ENCODE measurements around the gene REG4. TPM values are rescaled to one million over a fixed set of nuclear protein-coding genes. Genes with fewer than 3 reads are reported as not detected.

Gene REG4
- polyA plus RNA-seq, 3 donors = not detected

DNA sequence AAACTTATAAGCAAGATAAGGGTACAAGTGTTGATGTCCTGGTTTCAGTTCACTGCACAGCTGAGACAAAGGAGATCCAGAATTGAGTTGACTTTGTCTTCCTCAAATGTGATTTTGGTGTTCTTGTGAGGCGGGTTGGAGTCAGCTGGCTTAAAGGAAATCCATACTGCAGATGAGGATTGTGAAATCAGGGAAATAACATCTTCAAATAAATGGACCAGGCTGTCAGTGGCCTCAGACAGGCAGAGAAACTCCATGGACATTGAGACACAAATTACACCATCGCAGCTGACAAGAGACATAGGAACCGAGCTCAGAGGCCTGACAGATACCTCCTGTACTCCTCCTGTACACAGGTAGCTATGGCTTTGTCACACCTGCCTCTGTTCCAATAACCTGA is 27.0 kb upstream of the REG4 start:
- Histone ChIP-seq H3K27ac (ENCODE audit: low read depth in 1 of 2, low read length in 2 of 2) (no peak overlapping the region), H4K20me1 (ENCODE audit: insufficient read depth, low read length) (no peaks in the 10 kb centered on the region), H3K27me3 (ENCODE audit: control insufficient read depth in 2 of 2, insufficient read depth in 2 of 2, low read length in 2 of 2) (no peaks in the 10 kb centered on the region), H3K9ac (ENCODE audit: insufficient read depth, low read length, poor library complexity, severe bottlenecking) (no peak overlapping the region), H3K9me3 (replicated peaks in 1 of 2; ENCODE audit: control insufficient read depth in 1 of 2, insufficient read depth in 1 of 2, low read length in 2 of 2) (no peaks in the 10 kb centered on the region), H3K4me1 (ENCODE audit: control insufficient read depth in 1 of 2, insufficient read depth in 2 of 2, low read length in 2 of 2) (no peaks in the 10 kb centered on the region), H3K79me2 (ENCODE audit: insufficient read depth, low read length) (no peaks in the 10 kb centered on the region), H3K36me3 (replicated peaks in 1 of 2; ENCODE audit: control insufficient read depth in 1 of 2, insufficient read depth in 2 of 2, low read length in 2 of 2) (no peaks in the 10 kb centered on the region), H3K4me2 (replicated peaks; ENCODE audit: extremely low read depth, low read length, poor library complexity, severe bottlenecking) (no peak overlapping the region), H2AFZ (ENCODE audit: insufficient read depth, low read depth, low read length, poor library complexity, severe bottlenecking) (no peak overlapping the region), H3K4me3 (replicated peaks in 1 of 3; ENCODE audit: low read depth in 2 of 3, low read length in 3 of 3) (no peak overlapping the region)
- no peaks in the 10 kb centered on the region for H3K9me3 Mint-ChIP-seq
- H3K4me3 Mint-ChIP-seq = no peak overlapping the region
- peaks cover 14% of the 10 kb centered on the region for H3K4me1 Mint-ChIP-seq
- intact Hi-C loops (cut with micrococcal nuclease) = loop anchor here in 1 of 2 donors (5.0 kb wide), 1 partner anchor 51 kb away; no protein-coding TSS in a partner anchor
- WGBS (ENCODE audit: insufficient coverage) = 37% methylated on average over 3 of the region's 3 CpGs
- no peaks in the 10 kb centered on the region for H3K36me3 Mint-ChIP-seq
- H3K27ac Mint-ChIP-seq = no peak overlapping the region
- no peak for TF ChIP-seq CTCF (IDR thresholded peaks at IDR 0.05)
- H3K27me3 Mint-ChIP-seq (ENCODE audit: low read depth in 3 of 3) = peaks cover 0 to 2% (median 2%) of the 10 kb centered on the region in 3 donors
- peak in 2 of 3 donors; percentile 1 to 69 for DNase-seq

- H4K20me1 ChIP-seq (ENCODE audit: insufficient read depth, low read length) = no peaks in the 10 kb centered on the region
- TF ChIP-seq CTCF (IDR thresholded peaks at IDR 0.05) = no peak
These were observed 23.7 kb upstream of the REG4 start for GRCh38 chr1:119834990-119835389.

More at GRCh38 chr1:119834990-119835389, 23.7 kb upstream of the REG4 start:
- no peaks in the 10 kb centered on the region for H3K4me1 ChIP-seq (ENCODE audit: control insufficient read depth in 1 of 2, insufficient read depth in 2 of 2, low read length in 2 of 2)
- peaks cover 0 to 2% (median 2%) of the 10 kb centered on the region in 3 donors for H3K27me3 Mint-ChIP-seq (ENCODE audit: low read depth in 3 of 3)
- peaks cover 0 to 3% (median 0%) of the 10 kb centered on the region in 7 donors for H3K9me3 Mint-ChIP-seq
- DNase-seq = no peak
- H3K9me3 ChIP-seq (replicated peaks in 1 of 2; ENCODE audit: control insufficient read depth in 1 of 2, insufficient read depth in 1 of 2, low read length in 2 of 2) = no peaks in the 10 kb centered on the region
- no peaks in the 10 kb centered on the region for H3K36me3 Mint-ChIP-seq
- intact Hi-C loops (cut with micrococcal nuclease) = loop anchor here in 1 of 2 donors (5.0 kb wide), 1 partner anchor 48 kb away; no protein-coding TSS in a partner anchor
- H2AFZ ChIP-seq (ENCODE audit: insufficient read depth, low read depth, low read length, poor library complexity, severe bottlenecking) = no peak overlapping the region
- no peak overlapping the region for H3K4me2 ChIP-seq (replicated peaks; ENCODE audit: extremely low read depth, low read length, poor library complexity, severe bottlenecking)
- no peak overlapping the region for H3K4me3 ChIP-seq (replicated peaks in 1 of 3; ENCODE audit: low read depth in 2 of 3, low read length in 3 of 3)
- no peaks in the 10 kb centered on the region for H3K79me2 ChIP-seq (ENCODE audit: insufficient read depth, low read length)
- 96% methylated on average over 2 of the region's 4 CpGs for WGBS (ENCODE audit: insufficient coverage)
- H3K4me3 Mint-ChIP-seq = no peak overlapping the region
- H3K9ac ChIP-seq (ENCODE audit: insufficient read depth, low read length, poor library complexity, severe bottlenecking) = no peak overlapping the region
- H3K27ac ChIP-seq (ENCODE audit: low read depth in 1 of 2, low read length in 2 of 2) = no peak overlapping the region
- H3K4me1 Mint-ChIP-seq = peaks cover 5% of the 10 kb centered on the region
- no peak overlapping the region for H3K27ac Mint-ChIP-seq
- H3K36me3 ChIP-seq (replicated peaks in 1 of 2; ENCODE audit: control insufficient read depth in 1 of 2, insufficient read depth in 2 of 2, low read length in 2 of 2) = no peaks in the 10 kb centered on the region
- H3K27me3 ChIP-seq (ENCODE audit: control insufficient read depth in 2 of 2, insufficient read depth in 2 of 2, low read length in 2 of 2) = no peaks in the 10 kb centered on the region

Data from CD14-positive monocyte (primary cell).